ENCODE measurements around the gene ARMCX5.

ARMCX5 gene

GRCh38 chrX:102599084-102599950 is at the start of gene ARMCX5:
TSS of gene ARMCX5 (plus strand) at chrX:102599515. CDS start at chrX:102602142, 2,627 bp downstream.
- DNase-seq (ENCODE audit: low read depth): peak; percentile 43

GRCh38 chrX:102558607-102559006 is 40.7 kb upstream of the ARMCX5 start:
- DNase-seq (ENCODE audit: low read depth): no peak

DNA sequence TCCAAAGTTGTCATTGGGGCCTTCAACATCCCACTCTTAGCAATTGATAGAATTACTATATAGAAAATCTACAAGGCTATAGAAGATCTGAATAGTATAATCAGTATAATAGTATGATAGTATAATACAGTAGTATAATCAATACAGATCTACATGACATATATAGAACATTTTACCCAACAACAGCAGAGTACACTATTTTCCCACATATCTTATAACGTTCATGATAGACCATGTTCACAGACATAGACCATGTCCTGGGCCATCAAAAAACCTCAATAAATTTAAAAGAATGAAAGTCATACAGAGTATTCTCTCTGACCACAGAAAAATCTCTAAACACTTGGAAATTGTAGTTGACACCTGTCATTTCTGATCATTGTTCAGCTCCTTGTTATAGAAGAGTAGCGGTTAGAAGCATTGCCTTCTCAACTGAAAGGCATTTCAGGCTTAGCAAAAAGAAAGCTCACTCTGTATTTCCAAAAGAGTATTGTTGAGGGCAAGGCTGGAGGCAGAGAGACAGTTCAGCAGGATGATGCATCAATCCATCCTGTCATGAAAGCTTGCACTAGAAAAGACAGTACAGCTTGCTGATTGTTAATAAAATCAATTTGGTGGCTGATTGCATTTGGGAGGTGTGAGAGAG is 38.8 kb upstream of the ARMCX5 start:
- no peak for DNase-seq (ENCODE audit: low read depth)

DNA sequence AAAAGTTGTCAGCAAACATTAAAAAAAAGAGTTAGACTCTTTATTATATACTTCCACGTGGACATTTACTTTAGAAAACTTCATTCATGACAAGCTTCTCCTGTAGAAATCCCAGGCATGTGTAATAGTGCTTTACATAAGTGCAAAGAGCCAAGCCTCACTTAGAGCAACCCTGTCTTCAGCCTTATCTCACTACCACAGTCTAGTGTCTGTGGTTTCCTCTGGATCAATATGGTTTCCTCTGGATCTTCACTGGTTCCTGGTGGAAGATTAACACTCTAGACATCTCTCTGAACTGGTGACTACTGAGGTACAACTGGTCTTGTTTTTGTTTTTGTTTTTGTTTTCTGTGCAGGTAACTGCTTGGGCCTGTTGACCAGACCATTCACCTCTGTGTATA is 18.4 kb upstream of the ARMCX5 start:
- no peak for DNase-seq (ENCODE audit: low read depth)

- no peak for DNase-seq (ENCODE audit: low read depth)
Observed at GRCh38 chrX:102593367-102593766, 5.9 kb upstream of the ARMCX5 start.

- DNase-seq (ENCODE audit: low read depth): no peak
Observed at GRCh38 chrX:102599951-102600579, 750 bp downstream of the ARMCX5 start.

GRCh38 chrX:102604327-102604726 is 5.0 kb downstream of the ARMCX5 start:
- DNase-seq (ENCODE audit: low read depth): no peak

GRCh38 chrX:102606115-102606514 is 6.8 kb downstream of the ARMCX5 start:
- DNase-seq (ENCODE audit: low read depth): no peak

GRCh38 chrX:102610905-102611304 is 11.6 kb downstream of the ARMCX5 start:
- DNase-seq (ENCODE audit: low read depth): no peak

DNA sequence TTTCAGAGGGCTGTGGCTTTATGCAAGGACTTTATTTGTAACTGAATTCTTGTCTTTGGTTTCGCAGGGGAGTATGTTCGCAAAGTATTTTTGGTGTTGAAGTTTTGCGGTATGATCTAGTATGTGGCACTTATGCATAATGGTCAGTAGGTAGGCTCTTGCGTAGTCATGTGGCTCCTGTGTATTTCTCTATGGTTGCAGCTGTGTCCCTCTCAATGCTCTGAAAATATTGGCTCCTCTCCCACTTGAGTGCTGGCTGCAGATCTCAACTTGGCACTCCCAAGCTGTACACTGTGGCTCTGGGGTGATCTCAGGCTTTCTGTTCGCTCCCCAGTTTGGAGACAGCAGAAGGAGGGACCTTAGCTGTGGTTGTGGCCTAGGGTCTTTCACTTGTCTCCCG is 24.8 kb downstream of the ARMCX5 start:
- no peak for DNase-seq (ENCODE audit: low read depth)

DNA sequence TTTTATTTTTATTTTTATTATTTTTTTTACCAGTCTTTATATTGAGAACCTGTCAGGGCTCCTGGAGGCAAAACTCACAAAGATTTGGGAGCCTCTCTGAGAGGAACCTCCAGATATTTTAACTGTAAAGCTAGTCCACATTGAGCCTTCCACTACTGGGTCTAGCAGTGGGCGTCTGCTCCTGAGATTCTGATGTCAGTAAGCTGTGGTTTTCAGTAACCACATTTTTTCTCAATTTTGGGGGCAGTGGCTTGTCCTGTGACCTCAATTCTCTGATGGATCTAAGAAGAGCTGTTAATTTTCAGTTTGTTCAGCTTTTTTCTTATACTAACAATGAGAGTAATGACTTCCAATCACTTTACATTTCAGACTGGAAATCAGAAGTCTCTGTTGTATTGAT is 28.3 kb downstream of the ARMCX5 start:
- DNase-seq (ENCODE audit: low read depth): no peak

- no peak for DNase-seq (ENCODE audit: low read depth)
Observed at GRCh38 chrX:102637561-102637960, 38.2 kb downstream of the ARMCX5 start.

DNA sequence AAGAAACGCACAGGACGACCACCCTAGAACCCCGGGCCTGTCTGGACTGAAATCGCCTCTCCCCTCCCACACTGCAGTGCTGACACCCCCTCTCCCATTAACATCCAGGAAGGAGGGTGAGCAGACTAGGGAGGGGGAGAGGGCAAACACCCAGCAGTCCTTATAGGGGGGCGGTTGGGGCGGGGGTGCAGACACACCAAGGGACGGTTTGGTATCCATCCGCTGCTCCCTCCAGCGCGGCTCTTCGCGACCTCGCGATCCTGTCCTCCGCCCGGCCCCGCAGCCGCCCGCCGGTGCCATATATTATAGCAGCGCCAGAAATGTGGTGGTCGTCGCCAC is 51.6 kb downstream of the ARMCX5 start:
- DNase-seq (ENCODE audit: low read depth): no peak

- DNase-seq (ENCODE audit: low read depth): peak; percentile 52
Observed at GRCh38 chrX:102651242-102652011, 52.1 kb downstream of the ARMCX5 start, which contains the start of gene GPRASP1. TSS of gene GPRASP1 (plus strand) at chrX:102651483. CDS start at chrX:102653914, 2,431 bp downstream.

- DNase-seq (ENCODE audit: low read depth): peak; percentile 40
Observed at GRCh38 chrX:102652031-102652688, 52.8 kb downstream of the ARMCX5 start.

Measured in activated T-cell treated with anti-CD3 and anti-CD28 coated beads for 1 hour (primary cell).